COLO668 (cell line): ENCODE results near the gene BACE1.

Source experiments
- DNase-seq: peaks from one replicate; lab custom pipeline; 2025; ENCODE audit not compliant: unreplicated experiment; lab: John Stamatoyannopoulos, UW

Gene BACE1

DNA sequence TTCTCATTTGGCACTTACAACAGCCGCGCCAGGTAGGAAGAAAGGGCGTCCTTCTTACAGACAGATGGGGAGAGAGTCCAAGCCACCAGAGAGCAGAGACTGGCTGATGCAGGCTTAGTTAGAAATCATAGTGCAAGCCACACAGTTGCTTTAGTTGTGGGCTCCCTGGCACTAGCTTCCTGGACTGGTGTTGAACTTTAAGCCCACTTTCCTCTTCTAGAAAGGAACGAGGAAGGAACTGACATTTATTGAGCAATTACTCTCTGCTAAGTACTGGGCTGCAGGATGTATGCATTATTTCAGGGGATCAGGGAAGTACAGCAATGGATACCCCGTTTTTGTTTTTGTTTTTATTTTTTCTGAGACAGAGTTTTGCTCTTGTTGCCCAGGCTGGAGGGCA, 3.0 kb downstream of the BACE1 start:
- no peak for DNase-seq

DNA sequence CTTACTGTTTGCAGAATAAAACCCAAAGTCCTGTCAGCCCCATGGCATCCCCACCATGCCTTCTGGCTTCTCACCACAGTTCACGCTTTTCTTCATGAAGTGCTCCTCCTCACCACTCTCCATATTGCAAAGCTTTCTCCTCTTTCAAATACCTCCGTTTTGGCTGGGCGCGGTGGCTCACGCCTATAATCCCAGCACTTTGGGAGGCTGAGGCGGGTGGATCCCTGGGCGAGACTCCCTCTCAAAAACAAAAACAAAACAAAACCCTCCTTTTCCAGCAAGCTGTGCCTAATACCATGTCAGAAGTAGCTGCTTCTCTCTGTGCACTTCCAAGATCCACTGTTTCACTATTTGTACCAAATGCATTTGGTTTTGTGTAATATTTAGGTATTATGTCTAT, 6.7 kb downstream of the BACE1 start:
- DNase-seq: no peak

DNA sequence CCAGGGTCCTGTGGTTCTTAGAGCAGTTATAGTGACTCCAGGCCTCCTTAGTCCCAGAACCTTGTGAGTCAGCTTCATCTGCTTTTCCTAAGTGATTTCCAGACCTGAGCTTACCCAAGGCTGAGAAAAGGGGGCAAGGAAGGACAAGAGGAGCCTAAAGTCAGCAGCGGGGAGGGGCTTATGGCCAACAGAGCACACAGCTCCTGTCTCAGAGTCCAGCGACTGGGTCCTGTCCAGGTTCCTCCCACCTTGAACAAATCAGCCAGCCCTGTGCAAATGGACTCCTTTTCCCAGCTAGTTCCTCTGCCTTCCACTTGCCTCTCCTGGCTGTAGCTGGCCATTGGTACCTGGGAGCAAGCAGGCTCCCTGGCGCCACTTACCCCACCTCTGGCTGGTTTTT, 10.9 kb downstream of the BACE1 start:
- no peak for DNase-seq

DNA sequence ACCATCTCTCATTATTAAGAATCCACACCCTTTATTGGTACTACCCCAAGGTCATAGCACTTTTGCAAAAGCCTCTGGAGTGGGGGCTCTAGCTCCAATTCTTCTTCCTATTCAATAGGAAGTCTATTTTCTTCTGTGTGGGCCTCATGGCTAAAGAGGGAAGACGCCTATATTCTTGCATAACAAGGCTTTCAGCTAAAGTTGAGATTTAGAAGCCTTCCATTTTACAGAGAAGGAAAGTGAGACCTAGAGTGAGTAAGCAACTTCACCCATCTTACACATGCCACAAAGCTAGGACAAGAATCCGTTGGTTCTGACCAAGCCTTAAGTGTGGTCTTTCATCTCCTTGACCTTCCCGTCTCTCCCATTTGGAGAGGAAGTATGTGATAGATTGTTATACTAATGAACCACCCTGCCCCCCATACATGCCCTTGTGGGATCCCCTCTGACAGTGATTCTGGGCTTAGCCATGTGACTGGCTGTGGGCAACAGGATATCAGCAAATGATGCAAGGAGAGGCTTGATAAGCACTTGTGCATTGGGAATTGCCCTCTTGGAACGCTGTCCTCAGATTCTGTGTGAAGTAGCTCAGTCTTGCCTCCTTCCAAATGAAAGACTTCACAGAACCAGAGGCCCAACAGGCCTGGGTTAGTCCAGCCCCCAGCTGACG, 12.3 kb downstream of the BACE1 start:
- no peak for DNase-seq

DNA sequence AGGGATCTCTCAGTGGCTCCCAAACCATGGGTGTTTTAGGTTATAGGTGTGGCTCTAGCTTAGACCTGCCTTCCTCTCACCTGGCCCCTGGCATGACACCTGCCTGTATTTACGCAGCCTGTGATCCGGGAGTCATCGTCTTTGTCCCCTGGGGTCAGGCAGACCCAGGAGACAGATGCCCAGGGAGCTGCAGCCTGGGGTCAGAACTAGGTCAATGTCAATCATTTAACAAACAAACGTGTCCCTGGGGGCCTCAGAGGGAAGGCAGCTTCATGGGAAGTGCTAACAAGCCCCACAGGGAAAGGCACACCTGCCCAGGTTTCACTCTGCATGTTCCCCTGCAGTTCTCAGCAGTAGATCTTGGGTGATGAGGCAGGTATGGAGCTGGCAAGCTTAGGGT, 13.0 kb downstream of the BACE1 start:
- peak; percentile 84 for DNase-seq

DNA sequence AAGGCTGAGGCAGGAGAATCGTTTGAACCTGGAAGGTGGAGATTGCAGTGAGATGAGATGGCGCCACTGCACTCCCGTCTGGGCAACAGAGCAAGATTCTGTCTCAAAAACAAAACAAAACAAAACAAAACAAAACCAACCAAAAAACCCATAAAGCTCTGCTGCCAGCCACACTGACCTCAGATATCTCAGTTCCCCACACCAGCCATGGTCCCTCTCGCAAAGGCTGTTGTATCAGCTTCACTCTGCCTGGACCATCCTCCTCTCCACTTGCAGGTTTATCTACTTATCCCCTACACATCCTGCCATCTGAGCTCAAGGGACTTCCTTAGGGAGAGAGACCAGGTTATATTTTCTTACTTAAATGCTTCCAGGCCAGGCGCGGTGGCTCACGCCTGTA, 13.8 kb downstream of the BACE1 start:
- no peak for DNase-seq

DNA sequence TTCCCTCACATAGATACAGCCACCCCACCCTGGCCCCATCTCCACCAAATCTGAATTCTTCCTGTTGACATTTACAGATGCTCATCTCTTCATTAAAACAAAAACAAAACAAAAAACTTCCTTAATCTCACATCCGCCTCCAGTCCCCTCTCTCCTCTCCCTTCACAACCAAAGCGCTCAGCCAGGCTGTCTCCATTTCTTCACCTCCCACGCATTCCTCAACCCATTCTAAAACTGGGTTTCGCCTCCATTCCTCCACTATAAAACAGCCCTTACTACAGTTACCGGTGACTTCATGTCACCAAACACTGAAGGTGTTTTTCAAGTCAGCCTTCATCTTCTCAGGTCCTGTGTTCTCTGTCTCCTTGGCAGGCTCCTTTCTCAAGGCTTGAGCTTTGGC, 15.3 kb downstream of the BACE1 start:
- DNase-seq: no peak

DNA sequence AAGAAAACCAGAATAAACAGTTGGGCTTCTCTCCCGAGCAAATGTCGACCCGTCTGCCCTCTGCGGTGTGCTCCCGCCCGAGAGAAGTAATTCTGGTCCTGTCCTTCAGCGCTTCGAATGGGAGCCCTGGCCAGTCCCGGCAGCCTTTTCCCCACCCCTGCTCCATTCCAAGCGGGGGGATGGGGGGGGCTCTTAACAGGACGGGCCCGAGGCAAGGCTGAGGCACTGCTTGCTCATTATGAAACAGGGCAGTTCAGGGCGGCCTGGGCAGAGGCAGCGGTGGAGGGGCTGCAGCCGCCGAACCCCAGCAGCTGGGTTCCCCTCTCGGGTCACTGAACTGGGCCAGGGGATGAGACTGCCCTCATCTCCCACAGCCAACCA, 15.8 kb downstream of the BACE1 start:
- peak; percentile 75 for DNase-seq

DNA sequence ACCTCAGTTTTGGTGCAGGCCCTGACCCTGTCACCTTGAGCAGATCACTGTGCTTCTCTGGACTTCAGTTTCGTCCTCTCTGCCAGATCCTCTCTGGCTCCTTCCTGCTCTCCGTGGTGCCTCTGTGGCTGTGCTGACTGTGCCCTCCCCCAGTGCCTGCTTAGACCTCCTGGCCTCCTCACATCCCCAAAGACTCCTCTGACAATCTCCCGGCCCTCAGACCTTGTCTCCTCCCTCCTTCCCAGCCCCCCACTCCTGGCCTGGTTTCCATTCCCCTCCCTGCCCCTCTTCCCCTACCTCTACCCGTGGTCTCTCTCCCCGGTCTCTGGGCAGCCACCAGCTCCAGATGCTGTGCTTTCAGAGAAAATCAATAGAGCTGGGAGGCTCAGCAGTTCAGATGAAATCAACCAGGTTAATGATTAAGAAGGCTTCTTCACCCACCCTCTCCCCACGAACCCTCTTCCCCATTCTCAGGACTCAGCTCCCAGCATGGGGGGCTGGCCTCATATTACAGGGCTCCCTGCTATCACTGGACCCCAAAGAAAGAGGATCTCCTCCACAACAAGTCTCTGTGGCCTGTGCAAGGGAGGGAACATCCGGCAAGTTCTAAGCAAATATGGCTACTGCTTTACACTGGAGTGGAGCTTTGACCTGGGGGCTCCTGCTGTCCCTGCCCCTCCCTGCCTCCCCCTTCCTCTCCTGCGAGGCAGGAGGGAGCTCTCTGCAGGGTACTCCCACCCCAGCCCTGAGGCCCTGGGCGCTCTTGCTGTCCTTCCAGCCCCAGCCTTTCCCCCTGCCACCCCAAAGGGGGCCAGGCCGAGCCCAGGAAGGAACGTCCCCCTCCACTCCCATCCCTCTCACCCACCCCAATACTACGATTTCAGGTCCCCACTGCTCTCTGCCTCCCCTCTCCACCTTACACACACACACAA, 16.4 kb downstream of the BACE1 start:
- DNase-seq: peak; percentile 83

DNA sequence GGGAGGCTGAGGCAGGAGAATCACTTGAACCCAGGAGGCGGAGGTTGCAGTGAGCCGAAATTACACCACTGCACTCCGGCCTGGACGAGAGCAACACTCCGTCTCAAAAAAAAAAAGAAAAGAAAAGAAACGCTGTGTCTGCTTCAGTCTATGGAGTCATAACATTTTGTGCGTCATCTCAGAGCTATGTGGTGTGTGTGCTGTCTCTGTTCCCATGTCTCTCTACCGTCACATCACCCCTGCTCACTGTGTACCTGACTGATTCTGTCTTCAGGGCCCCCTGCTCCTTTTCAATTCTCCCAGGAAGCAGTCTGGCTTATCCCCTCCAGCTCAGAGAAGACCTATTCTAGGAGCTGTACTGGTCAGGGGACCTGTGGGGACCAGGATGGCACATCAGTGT, 17.9 kb downstream of the BACE1 start:
- DNase-seq: no peak

DNA sequence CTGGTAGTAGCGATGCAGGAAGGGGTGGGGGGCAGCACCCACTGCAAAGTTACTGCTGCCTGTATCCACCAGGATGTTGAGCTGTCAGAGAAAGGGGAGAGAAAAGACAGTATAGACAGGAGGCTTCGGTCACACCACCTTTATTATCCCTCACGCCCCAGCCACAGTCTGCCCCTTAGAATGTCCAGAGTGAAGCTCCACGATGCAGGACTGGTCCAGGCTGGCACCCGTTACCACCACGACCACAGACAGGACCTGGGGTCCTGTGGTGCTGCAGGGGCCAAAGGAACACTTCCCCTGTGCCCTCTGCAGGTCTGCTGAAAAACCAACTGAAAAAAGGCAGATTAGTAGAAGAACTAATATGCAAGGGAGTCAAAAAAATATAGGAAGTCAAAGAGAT, 19.2 kb downstream of the BACE1 start:
- no peak for DNase-seq

DNA sequence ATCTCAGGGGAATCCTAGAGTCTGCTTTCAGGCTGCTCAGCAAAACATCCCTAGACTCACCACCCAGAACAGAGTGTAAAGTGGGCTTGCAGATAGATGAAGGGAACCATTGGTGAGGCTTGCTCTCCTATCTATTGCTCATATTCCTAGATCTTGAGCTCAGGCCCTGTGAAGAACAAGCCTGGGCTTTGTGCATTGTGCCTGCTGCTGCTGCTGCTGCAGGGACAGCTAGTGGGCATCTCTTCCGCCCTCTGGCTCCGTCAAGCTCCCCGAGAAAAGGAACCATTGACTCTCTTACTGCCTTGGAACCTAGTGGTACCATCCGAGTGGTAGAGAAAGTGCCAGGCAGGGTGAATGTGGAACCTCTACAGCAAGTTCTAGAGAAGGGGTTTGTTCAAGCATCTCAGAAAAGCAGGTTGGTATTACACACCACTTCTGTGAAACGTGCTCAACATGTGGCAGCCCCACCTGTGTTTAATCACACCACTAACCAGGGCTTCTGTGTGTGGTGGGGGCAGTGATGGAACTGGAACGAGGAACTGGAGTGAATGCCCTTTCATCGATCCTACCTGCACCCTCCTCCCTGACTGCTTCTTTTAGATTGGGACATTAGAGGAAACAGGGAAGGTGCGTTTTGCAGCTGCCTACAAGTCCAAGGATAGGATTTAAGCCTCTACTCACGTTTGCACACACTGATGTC, 20.5 kb downstream of the BACE1 start:
- DNase-seq: no peak

DNA sequence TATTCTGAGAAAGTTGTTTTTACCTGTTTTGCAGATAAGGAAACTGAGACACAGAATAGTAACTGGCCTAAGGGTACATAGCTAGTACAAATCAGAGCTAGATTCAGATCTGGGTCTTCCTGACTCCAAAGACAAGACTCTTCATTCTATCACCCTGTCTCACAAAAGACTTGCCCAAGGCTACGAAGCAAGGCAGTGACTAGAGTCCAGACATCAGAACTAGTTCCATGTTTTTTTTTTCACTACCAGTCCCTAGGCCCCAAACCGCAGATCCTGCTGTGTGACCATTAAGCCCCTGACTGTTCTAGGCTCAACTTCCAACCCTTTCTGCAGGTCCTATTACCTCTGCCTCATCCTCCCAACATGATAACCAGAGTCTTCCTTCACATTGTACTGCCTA, 23.4 kb downstream of the BACE1 start:
- DNase-seq: no peak

DNA sequence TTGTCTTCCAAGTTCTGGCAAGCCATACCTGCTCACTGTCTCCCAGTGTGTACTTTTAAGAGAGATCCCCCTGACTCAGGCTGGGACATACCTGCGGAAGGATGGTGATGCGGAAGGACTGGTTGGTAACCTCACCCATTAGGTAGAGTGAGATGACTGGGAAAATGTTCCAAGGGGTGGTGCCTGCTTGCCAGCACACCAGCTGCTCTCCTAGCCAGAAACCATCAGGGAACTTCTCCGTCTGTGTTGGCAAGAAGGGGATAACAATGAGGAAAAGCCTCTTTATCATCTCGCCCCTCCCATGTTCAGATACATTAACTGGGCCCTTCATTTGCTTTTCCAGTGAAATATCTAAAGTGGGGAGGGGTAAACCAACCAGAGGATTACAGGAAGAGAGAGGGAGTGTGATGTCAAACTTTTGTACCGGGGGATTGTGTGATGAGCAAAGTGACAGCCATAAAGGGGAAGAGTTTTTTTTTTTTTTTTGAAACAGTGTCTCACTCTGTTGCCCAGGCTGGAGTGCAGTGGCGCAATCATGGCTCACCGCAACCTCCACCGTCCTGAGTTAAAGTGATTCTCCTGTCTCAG, 25.2 kb downstream of the BACE1 start, which contains the start of gene BACE1-AS:
BACE1-AS (plus strand) TSS at position 538 of the 588 bp plus-strand sequence.
- DNase-seq: no peak

DNA sequence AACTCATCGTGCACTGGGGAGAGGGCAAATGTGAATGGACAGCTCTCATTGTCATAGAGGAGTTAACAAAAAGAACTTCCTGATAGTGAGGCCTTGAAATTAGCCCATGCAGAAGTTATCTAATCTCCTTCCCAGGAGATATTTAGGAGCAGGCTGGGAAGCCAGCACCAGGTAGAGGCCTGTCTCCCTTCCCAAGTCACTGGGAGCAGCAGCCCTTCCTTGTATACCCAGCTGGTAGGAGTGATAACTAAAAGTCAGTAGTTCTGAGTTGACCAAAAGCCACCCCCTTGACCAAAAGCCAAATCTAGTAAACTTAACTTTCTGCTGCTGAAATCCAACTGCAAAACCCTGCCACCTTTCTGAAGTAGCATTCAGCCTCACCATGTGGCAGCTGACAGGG, 26.3 kb downstream of the BACE1 start:
- DNase-seq: no peak

DNA sequence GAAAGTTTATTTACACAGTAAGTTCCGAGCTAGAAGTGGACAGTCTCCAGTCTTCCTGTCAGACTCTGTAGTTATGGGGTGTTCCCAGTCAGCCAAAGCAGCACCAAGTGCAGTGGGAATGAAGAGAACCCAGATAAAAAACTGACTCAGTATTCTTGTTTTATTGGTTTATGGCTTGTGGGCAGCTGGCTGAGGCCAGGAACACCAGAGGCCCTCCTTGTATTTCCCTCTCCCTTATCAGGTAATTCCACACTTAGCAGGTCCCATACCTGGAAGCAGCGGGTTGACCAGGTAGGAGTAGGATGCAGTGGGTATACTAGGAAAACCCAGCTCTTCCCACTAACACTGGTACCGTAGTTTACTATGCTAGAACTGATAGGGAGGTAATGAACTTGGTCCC, 28.4 kb downstream of the BACE1 start:
- DNase-seq: no peak

DNA sequence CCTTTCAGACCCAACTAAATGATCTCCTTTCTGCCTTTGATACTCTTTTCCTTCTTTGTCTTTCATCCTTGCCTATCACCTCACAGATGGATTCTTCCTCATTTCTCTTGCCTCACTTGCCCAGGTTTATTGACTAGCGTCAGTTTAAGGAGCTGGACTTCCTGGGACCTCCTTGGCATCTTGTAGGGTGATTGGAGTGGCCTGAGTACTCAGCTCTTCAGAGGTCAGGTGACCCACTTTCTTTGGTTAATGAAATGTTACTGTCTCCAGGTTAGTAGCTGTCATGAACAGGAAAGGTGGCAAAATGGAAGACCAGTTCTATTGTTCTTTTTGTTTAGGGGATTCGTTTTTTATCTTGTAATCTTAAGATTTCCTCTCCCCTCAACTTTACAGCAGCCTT, 29.5 kb downstream of the BACE1 start:
- DNase-seq: no peak

DNA sequence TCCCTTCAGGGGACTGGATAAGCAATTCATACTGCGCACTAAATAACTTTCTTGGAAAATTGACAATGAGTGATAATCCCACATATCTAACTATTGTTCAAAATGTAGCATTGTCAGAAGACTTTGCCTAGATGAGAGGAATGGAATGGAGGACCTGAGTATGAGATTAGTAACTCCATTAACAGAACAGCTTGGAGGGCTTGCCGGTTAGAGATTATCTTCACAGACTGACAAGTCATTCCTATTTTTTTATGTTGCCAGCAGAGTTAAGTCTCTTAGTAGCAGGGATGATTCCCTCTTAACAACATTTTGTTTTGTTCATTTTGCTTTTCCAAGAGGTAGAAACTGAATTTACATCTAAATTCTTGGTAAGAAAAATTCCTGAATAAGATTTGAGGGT, 32.0 kb downstream of the BACE1 start:
- DNase-seq: no peak

DNA sequence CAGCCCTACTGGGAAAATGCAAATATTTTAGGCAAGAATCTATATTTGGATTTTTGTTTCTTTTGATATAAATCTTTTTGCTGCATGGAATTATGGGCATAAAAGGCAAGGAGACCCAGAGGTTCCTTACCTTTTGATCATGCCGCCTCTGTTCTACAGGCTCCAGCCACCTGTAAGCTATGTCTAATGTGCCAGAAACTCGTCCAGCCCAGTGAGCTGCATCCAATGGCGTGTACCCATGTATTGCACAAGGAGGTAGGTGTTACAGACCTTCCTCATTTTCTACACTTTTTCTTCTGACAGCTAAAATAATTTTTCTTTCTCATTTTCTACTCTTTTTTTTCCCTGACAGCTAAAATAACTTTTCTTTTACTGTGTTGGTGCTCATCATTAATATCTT, 33.1 kb downstream of the BACE1 start:
- no peak for DNase-seq

DNA sequence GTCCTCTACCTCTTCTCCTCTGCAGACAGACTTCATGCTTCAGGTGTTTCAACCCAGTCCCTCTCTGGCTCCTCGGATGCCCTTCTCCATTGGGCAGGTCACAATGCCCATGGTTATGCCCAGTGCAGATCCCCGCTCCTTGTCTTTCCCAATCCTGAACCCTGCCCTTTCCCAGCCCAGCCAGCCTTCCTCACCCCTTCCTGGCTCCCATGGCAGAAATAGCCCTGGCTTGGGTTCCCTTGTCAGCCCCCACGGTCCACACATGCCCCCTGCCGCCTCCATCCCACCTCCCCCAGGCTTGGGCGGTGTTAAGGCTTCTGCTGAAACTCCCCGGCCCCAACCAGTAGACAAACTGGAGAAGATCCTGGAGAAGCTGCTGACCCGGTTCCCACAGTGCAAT, 34.2 kb downstream of the BACE1 start:
- no peak for DNase-seq

DNA sequence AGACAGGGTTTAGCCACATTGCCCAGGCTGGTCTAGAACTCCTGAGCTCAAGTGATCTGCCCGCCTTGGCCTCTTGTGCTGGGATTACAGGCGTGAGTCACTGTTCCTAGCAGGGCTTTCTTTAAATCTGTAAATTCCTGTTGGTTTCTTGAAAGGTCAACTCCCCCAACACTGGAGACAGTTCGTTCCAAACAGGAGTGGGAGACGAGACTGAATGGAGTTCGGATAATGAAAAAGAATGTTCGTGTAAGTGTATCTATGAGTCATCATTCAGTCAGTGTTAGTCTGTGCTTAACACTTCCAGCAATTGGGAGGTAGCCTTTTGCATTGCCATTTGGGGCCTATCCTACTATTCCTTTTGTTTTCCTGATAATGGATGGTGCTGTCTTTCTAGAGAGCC, 34.9 kb downstream of the BACE1 start:
- no peak for DNase-seq
